Fibroblast of skin of left quadriceps (primary cell): ENCODE measurements around the gene C20orf202.

Source experiments
- DNase-seq, 2 experiments: peaks; one replicate each; pipeline ENCODE4 v3.0.0-alpha.2; 2013; ENCODE audit warnings: low read depth in 2 of 2

C20orf202 gene

DNA sequence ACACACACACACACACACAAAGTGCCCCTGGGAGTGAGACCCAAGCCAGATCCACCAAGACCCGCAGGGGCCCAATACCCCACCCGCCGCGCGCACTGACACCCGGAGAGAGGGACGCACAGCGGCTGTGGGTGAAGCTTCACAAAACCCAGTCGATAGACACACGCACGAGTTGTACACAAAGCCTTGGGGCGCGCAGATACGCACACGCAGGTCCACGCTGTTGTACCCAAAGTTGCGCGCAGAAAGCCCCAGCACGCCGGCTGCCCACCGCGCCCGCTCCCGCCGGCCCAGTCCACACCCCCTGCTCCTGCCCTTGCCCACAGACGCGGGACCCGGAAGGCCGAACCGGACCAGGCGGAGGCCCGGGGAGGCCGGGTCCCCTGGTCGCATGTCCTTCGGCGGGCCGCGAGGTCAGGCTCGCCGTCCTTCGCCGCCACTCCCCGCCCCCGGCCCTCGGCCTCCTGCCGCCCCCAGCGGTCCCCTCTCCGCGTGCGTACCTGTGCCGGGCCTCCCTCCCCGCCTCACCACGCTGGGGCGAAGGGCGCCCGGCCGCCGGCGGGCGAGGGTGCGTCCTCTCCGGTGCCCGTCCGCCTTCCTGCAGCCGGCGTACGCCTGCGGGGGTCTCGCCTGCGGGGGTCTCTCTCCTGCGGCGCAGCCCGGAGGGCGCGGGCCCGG, 18.5 kb upstream of the C20orf202 start, which contains the start of gene TMEM74B:
Gene TMEM74B (minus strand): TSS at position 344 of the 678 bp plus-strand sequence. CDS start 1,180 bp downstream, outside the sequence.
- DNase-seq: no peak

DNA sequence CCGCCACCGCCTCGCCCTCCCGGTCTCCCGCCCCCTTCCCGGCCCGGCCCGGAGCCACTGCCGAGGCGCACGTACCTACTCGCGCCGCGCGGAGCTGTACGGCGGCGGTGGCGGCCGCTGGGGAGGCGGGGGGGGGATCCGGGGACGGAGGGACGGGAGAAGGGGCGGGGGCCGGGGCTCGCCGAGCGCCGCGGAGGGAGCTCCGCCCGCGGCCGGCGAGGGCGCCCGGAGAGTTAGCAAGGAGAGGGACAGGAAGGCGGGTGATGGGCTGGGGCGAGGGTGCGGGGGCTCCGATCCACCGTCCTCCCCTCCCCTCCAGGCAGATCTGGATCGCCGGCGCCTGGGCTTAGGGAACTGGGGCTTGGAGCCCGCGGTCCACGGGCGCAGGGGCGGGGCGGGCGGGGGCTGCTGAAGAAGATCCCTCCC, 17.9 kb upstream of the C20orf202 start:
- DNase-seq: no peak

GRCh38 chr20:1185790-1186334, 17.4 kb upstream of the C20orf202 start:
- DNase-seq: no peak

- no peak for DNase-seq
Observed at GRCh38 chr20:1186367-1186991, 16.8 kb upstream of the C20orf202 start.

- DNase-seq: no peak
Observed at GRCh38 chr20:1187605-1188171, 15.6 kb upstream of the C20orf202 start.

DNA sequence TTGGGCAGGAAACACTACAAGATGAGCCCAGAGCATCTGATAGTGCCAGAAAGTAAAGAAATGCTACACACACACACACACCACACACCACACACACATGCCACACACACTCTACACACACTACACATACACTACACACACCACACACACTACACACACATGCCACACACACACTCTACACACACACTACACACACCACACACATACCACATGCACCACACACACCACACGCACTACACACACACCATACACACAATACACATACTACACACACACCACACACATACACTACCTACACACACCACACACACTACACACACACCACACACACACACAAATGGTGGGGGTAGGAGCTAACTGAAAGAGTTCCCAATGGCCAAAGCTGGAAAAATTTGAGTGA, 14.9 kb upstream of the C20orf202 start:
- DNase-seq: no peak

DNA sequence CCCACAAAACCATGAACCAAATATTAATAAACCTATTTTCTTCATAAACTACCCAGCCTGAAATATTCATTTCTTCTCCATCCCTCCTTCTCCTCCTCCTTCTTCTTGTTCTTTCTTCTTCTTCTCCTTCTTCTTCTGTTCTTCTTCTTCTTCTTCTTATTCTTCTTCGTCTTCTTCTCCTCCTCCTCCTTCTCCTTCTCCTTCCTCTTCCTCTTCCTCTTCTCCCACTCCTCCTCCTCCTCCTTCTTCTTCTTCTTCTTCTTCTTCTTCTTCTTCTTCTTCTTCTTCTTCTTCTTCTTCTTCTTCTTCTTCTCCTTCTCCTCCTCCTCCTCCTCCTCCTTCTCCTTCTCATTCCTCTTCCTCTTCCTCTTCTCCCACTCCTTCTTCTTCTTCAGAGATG, 13.4 kb upstream of the C20orf202 start:
- DNase-seq: no peak

DNA sequence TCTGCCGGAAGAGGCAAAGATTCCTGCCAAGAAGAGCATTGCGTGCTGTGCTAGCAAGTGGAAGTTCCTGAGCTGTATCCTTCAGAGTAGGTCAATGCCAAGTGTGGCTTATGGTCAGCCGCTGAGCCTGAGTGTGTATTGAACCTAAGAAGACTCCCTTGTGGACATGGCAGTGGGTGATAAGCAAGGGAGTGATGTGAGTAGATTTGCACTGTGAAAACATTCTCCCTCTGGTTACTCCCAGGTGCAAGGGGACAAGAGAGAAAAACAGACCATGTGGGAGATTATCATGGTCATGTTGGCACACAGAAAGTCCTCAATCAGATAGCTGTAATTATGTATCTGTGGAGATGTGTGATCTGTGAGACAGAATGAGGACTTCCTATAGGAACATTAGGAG, 12.4 kb upstream of the C20orf202 start:
- DNase-seq: no peak

DNA sequence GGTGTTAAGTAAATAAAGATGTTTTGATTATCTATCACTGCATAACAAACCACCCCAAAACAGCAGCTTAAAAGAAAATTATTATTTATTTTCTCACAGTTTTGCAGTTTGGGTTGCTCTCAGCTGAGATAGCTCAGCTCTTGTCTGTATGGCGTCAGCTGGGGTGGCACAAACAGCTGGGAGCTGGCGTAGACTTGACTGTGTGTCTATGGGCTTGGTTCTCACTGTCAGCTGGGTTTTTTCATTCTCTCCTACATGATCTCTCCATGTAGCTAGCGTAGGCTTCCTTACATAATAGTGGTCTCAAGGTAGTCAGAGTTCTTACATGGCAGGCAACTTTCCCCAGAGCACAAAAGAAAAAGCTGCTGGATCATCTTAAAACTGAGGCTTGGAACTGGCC, 12.0 kb upstream of the C20orf202 start:
- no peak for DNase-seq

DNA sequence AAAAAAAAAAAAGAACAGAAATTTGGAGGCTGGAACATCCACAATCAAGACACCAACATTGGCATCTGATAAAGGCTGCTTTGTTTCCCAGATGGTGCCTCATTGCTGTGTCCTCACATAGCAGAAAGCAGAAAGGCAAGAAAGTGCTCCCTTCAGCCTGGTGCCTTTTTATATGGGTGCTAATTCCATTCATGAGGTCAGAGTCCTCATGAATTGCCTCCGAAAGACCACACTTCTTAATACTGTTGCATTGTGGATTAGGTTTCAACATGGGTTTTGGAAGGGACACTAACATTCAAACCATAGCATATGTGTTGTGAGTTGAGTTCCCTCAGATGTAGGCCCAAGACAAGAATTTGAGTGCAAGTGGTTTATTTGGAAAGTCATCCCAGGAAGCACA, 8.0 kb upstream of the C20orf202 start:
- DNase-seq: no peak

GRCh38 chr20:1196634-1197033, 6.6 kb upstream of the C20orf202 start:
- DNase-seq: no peak

- no peak for DNase-seq
Observed at GRCh38 chr20:1197801-1198200, 5.5 kb upstream of the C20orf202 start.

DNA sequence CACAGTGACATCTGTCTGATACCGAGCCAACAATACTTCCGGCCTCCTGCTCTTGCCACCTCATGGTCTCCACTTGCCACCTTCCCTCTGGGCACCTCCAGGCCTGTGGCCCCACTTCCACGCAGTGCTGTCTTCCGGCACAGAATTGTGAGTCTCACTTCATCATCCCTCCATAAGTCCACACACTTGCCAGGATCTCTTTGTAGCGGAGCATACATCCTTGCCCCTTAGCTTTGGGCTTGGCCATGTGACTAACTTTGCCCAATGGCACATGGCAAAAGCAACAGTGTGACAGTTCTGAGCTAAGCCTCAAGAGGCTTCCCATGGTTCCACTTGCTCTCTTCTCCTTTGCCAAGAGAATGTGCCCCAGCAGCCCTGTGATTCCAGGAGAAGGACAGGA, 4.5 kb upstream of the C20orf202 start:
- no peak for DNase-seq

- no peak for DNase-seq
Observed at GRCh38 chr20:1199212-1199873, 3.9 kb upstream of the C20orf202 start.

- DNase-seq: no peak
Observed at GRCh38 chr20:1199964-1200363, 3.3 kb upstream of the C20orf202 start.

DNA sequence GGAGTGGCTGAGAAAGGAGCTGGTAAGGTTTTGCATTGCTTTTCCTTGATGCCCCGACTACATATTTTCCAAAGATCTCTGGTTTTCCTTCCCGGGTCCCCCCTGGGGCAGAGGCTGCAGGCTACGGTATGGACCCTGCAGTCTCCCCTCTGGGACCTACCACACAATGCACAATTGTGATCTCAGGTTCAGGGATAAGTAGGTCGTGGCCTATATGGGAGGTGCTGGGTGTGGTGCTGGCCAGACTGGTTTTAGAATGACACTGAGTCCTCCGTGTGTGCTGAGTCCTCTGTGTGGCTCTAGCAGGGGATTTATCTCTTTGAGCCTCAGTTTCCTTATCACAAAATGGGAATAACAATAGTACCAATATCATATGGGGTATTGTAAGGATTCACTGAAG, 376 bp downstream of the C20orf202 start:
- DNase-seq: no peak

- no peak for DNase-seq
Observed at GRCh38 chr20:1204113-1204512, 859 bp downstream of the C20orf202 start.

GRCh38 chr20:1204576-1204975, 1.3 kb downstream of the C20orf202 start:
- DNase-seq: no peak

DNA sequence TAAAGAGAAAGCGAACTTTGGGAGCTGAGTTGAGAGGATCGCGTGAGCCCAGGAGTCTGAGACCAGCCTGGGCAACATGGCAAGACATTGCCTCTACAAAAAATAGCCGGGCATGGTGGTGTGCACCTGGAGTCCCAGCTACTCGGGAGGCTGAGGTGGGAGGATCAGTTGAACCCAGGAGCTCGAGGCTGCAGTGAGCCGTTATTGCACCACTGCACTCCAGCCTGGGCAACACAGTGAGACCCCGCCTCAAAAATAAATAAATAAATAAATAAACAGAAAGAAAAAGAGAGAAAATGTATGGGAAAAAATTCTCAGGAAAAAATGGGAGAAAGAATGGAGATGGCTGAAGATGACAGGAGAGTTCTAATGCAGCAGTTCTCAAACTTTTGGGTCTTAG, 2.5 kb downstream of the C20orf202 start:
- no peak for DNase-seq

DNA sequence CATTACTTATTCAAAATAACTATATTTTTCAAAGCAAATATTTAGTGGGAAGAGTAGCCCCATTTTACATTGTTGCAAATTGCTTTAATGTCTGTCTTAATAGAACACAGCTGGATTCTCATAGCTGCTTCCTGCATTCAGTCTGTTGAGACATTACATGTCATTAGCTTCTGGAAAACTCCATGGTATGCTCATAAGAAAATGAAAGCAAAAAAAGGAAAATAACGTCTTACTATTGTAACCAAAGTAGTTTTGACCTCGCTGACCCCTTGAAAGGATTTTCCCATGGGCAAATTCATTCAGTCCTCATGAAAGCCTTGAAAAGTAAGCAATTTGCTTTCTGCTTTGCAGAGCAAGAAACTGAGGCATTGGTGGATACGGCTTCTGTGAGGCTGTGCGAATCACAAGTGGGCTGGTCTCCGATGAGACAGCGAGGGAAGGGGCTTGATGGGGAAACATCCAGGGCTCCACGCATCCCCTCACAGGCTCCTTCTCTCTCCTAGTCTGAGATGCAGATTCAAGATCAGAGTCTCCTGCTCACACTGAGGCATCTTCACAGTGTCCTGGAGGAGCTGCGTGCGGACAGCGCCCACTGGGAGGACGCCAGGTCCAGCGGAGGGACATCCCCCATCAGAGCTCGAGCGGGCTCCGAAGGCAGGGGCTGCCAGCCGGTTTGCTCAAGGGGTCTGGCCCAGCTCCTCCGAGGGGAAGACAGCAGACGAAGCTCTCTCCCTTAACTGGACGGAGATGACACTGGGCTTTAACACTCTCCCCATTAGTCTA, 3.3 kb downstream of the C20orf202 start:
- no peak for DNase-seq

DNA sequence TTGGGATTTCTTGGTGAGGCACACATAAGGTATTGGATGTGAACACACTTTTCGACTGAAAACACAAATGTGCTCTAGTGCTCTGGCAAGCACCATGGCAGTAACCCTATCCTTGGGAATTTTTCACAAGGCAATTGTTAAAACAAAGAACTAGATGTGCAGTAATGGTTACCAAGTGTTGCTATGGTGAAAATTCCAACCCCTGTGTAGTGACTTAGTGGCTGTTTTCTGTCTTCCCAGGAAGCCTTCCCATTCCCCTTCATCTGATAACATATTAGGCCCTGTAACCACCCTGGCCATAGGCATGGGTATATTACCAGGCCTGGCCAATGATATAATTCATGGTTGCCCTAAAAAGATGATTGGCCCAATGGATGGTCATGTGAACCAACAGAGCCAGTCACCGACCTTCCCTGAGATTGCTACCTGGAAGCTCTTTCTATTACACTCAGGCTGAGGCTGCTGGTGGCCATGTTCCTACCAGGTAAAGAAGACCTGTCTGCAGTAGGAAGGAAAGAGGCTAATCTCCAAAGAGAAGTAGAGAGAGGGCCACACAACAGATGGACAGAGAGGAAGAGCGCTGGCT, 4.1 kb downstream of the C20orf202 start:
- no peak for DNase-seq
